IMR-90 (cell line): ENCODE data around the gene CDC37L1. TPM values are rescaled to one million over a fixed set of nuclear protein-coding genes. Genes with fewer than 3 reads are reported as not detected.

ENCODE experiments used
- ATAC-seq: fragments of 200-7000 bp; cut with Tn5 transposase; 2 replicates; pipeline ENCODE4 v1.9.1; 2020; ENCODE audit warnings: low read depth, mild to moderate bottlenecking, moderate library complexity
- BruUV-seq: library from RNA; stranded (reverse); fragments of 400-500 nt; replicated peaks from 2 replicates; lab custom pipeline; 2021; lab: Mats Ljungman, UMichigan
- CTCF ChIA-PET: fragments of 300-600 bp; formaldehyde crosslinking; extraction: SDS; loops from one replicate; lab custom pipeline; 2021; ENCODE audit warnings: antibody characterized with exemption; lab: Yijun Ruan, JAX
- POLR2A ChIA-PET: fragments of 300-600 bp; sonication (Branson Sonifier 250); formaldehyde crosslinking; loops from one replicate; lab custom pipeline; 2022; ENCODE audit warnings: antibody characterized with exemption; ENCODE audit not compliant: unreplicated experiment; lab: Charles Lee
- DNase-seq: peaks from one replicate; pipeline ENCODE4 v3.0.0; 2013
- H2AFZ ChIP-seq: replicated peaks from 2 replicates; pipeline ENCODE3; 2013; ENCODE audit warnings: low read length, mild to moderate bottlenecking; ENCODE audit not compliant: poor library complexity
- H2AK5ac ChIP-seq: 2 replicates; pipeline ENCODE4 v1.6.1; 2013; ENCODE audit warnings: low read depth, low read length, inconsistent platforms
- H2AK9ac ChIP-seq: replicated peaks from 2 replicates; pipeline ENCODE3; 2013; ENCODE audit warnings: mild to moderate bottlenecking, low read depth, low read length, moderate library complexity; ENCODE audit not compliant: poor library complexity
- H2BK120ac ChIP-seq: 2 replicates; pipeline ENCODE4 v1.6.1; 2013; ENCODE audit warnings: low read depth, low read length, inconsistent platforms
- H2BK15ac ChIP-seq: 3 replicates; pipeline ENCODE4 v1.6.1; 2013; ENCODE audit warnings: low read depth, low read length, inconsistent platforms
- H2BK20ac ChIP-seq: 2 replicates; pipeline ENCODE4 v1.6.1; 2013; ENCODE audit warnings: low read depth, mild to moderate bottlenecking, inconsistent platforms, low read length, moderate library complexity
- H2BK5ac ChIP-seq: 2 replicates; pipeline ENCODE4 v1.6.1; 2013; ENCODE audit warnings: mild to moderate bottlenecking, low read depth, low read length, inconsistent platforms; ENCODE audit not compliant: poor library complexity, severe bottlenecking
- H3K14ac ChIP-seq: replicated peaks from 2 replicates; pipeline ENCODE4 v1.6.1; 2013; ENCODE audit warnings: low read depth, low read length, inconsistent platforms
- H3K18ac ChIP-seq: 2 replicates; pipeline ENCODE4 v1.6.1; 2013; ENCODE audit warnings: low read depth, low read length, control low read depth
- H3K23ac ChIP-seq: 2 replicates; pipeline ENCODE4 v1.6.1; 2013; ENCODE audit warnings: low read depth, low read length, inconsistent platforms
- H3K27ac ChIP-seq: 2 replicates; pipeline ENCODE4 v1.5.1; 2013; ENCODE audit warnings: mild to moderate bottlenecking, control low read depth, low read length; ENCODE audit not compliant: insufficient read depth
- H3K27me3 ChIP-seq: 2 replicates; pipeline ENCODE4 v1.6.1; 2013; ENCODE audit warnings: low read length; ENCODE audit not compliant: control insufficient read depth, insufficient read depth
- H3K36me3 ChIP-seq: 2 replicates; pipeline ENCODE4 v1.6.1; 2013; ENCODE audit warnings: low read length, mixed read lengths; ENCODE audit not compliant: control insufficient read depth, insufficient read depth
- H3K4ac ChIP-seq: 2 replicates; pipeline ENCODE4 v1.6.1; 2013; ENCODE audit warnings: low read depth, low read length, inconsistent platforms
- H3K4me1 ChIP-seq: 2 replicates; pipeline ENCODE4 v1.6.1; 2013; ENCODE audit warnings: low read length, mixed read lengths; ENCODE audit not compliant: control insufficient read depth, insufficient read depth
- H3K4me2 ChIP-seq: 2 replicates; pipeline ENCODE4 v1.6.1; 2013; ENCODE audit warnings: low read depth, mild to moderate bottlenecking, control low read depth, low read length, moderate library complexity
- H3K4me3 ChIP-seq: 2 replicates; pipeline ENCODE4 v1.5.1; 2013; ENCODE audit warnings: low read depth, mild to moderate bottlenecking, control low read depth, low read length, moderate library complexity; ENCODE audit not compliant: insufficient read depth
- H3K56ac ChIP-seq: 2 replicates; pipeline ENCODE4 v1.6.1; 2013; ENCODE audit warnings: low read length, inconsistent platforms; ENCODE audit not compliant: insufficient read depth; ENCODE audit errors: extremely low read depth
- H3K79me1 ChIP-seq, 2 experiments: 2 replicates each; pipeline ENCODE4 v1.6.1; 2013; ENCODE audit warnings: low read length in 2 of 2, inconsistent platforms in 1 of 2, low read depth in 1 of 2
- H3K9ac ChIP-seq: 2 replicates; pipeline ENCODE4 v1.6.1; 2013; ENCODE audit warnings: low read depth, low read length, control low read depth
- H3K9me1 ChIP-seq: 2 replicates; pipeline ENCODE4 v1.6.1; 2013; ENCODE audit warnings: low read length, inconsistent platforms; ENCODE audit not compliant: insufficient read depth
- H3K9me3 ChIP-seq: 2 replicates; pipeline ENCODE4 v1.6.1; 2013; ENCODE audit warnings: low read length; ENCODE audit not compliant: control insufficient read depth, insufficient read depth
- H4K20me1 ChIP-seq: 2 replicates; pipeline ENCODE4 v1.6.1; 2013; ENCODE audit warnings: low read length, inconsistent platforms; ENCODE audit not compliant: insufficient read depth
- H4K5ac ChIP-seq: 2 replicates; pipeline ENCODE4 v1.6.1; 2013; ENCODE audit warnings: mild to moderate bottlenecking, low read depth, low read length, control low read depth
- H4K8ac ChIP-seq, 2 experiments: 2 replicates each; pipeline ENCODE4 v1.6.1; 2013; ENCODE audit warnings: low read depth in 2 of 2, low read length in 2 of 2, control low read depth in 1 of 2, inconsistent platforms in 1 of 2
- H4K91ac ChIP-seq: 2 replicates; pipeline ENCODE4 v1.6.1; 2013; ENCODE audit warnings: low read depth, low read length, inconsistent platforms; ENCODE audit not compliant: insufficient read depth
- BHLHE40 ChIP-seq: fragments of 150-350 bp; IDR thresholded peaks from 2 replicates; pipeline ENCODE4 v1.6.1; 2016; ENCODE audit warnings: mild to moderate bottlenecking, low read depth, low read length
- CEBPB ChIP-seq: IDR thresholded peaks from 2 replicates; pipeline ENCODE4 v1.6.1; 2012; ENCODE audit warnings: low read depth, low read length, improper control_type of control experiment
- CHD1 ChIP-seq: IDR thresholded peaks from 2 replicates; pipeline ENCODE4 v1.6.1; 2012; ENCODE audit warnings: low read depth, low read length, improper control_type of control experiment
- FOS ChIP-seq: fragments of 150-350 bp; IDR thresholded peaks from 2 replicates; pipeline ENCODE4 v1.6.1; 2016; ENCODE audit warnings: low read depth, low read length
- MAFK ChIP-seq: IDR thresholded peaks from 2 replicates; pipeline ENCODE4 v1.6.1; 2012; ENCODE audit warnings: low read depth, low read length, improper control_type of control experiment
- MAZ ChIP-seq: IDR thresholded peaks from 2 replicates; pipeline ENCODE4 v1.6.1; 2012; ENCODE audit warnings: low read depth, mild to moderate bottlenecking, low read length, improper control_type of control experiment, moderate library complexity, borderline replicate concordance
- MXI1 ChIP-seq: IDR thresholded peaks from 2 replicates; pipeline ENCODE4 v1.6.1; 2012; ENCODE audit warnings: low read depth, mild to moderate bottlenecking, low read length, moderate library complexity, borderline replicate concordance
- NFE2L2 ChIP-seq: fragments of 150-350 bp; IDR thresholded peaks from 2 replicates; pipeline ENCODE4 v1.6.1; 2016; ENCODE audit warnings: low read depth, mild to moderate bottlenecking, low read length
- POLR2A ChIP-seq: IDR thresholded peaks from 2 replicates; pipeline ENCODE4 v1.6.1; 2012; ENCODE audit warnings: mild to moderate bottlenecking, low read depth, low read length
- RAD21 ChIP-seq: IDR thresholded peaks from 2 replicates; pipeline ENCODE4 v1.6.1; 2012; ENCODE audit warnings: low read length, improper control_type of control experiment
- RCOR1 ChIP-seq: IDR thresholded peaks from 2 replicates; pipeline ENCODE4 v1.6.1; 2012; ENCODE audit warnings: mild to moderate bottlenecking, low read length, improper control_type of control experiment; ENCODE audit not compliant: insufficient replicate concordance
- RFX5 ChIP-seq: IDR thresholded peaks from 2 replicates; pipeline ENCODE4 v1.8.0; 2012; ENCODE audit warnings: low read depth, mild to moderate bottlenecking, low read length, moderate library complexity
- SMC3 ChIP-seq: fragments of 150-350 bp; IDR thresholded peaks from 2 replicates; pipeline ENCODE4 v1.6.1; 2016; ENCODE audit warnings: low read depth, mild to moderate bottlenecking, antibody characterized with exemption, low read length, moderate library complexity
- WGBS, 2 experiments: methylation state at CpG; one replicate each; pipeline versions ENCODE4 v1.1.5 to v1.1.7; 2013; ENCODE audit warnings: missing lambda C conversion rate in 2 of 2; ENCODE audit not compliant: insufficient read length in 1 of 2; ENCODE audit errors: extremely low coverage in 2 of 2; 5-methylcytosine and 5-hydroxymethylcytosine counted together
- dilution Hi-C: fragments of 300-500 bp; cut with HindIII; formaldehyde crosslinking; loops from one replicate; pipeline ENCODE4 v1.14.3; 2018; ENCODE audit warnings: low sequenced_read_pairs; ENCODE audit not compliant: unreplicated experiment
- in situ Hi-C: fragments of 300-500 bp; cut with MboI; formaldehyde crosslinking; loops from 3 replicates; pipeline ENCODE4 v1.14.3; 2019; ENCODE audit warnings: low sequenced_read_pairs, inconsistent platforms, mixed read lengths
- intact Hi-C: fragments of 100-400 bp; cut with micrococcal nuclease; formaldehyde crosslinking; loops from 2 replicates; pipeline ENCODE4 v1.10.0; 2022
- polyA plus RNA-seq, 3 experiments: library from polyadenylated mRNA; depleted of rRNA; stranded (reverse); fragments of >200 nt; gene quantifications; 2 replicates each; pipeline ENCODE4 v1.2.3, GENCODE V29; 2012; ENCODE audit warnings: low replicate concordance in 1 of 3
- total RNA-seq: library from RNA; depleted of rRNA; stranded (reverse); fragments of >200 nt; gene quantifications from 2 replicates; pipeline ENCODE4 v1.2.3, GENCODE V29; 2012
- TF ChIP-seq, protein P1 (sequence below): fragments of 150-350 bp; IDR thresholded peaks from 2 replicates; pipeline ENCODE4 v1.6.1; 2017; ENCODE audit warnings: mild to moderate bottlenecking, antibody characterized with exemption, low read length, low read depth
- TF ChIP-seq, protein P2 (sequence below): conservative IDR thresholded peaks from 2 replicates; pipeline ENCODE4 v1.5.1; 2012; ENCODE audit warnings: mild to moderate bottlenecking, low read depth, low read length, improper control_type of control experiment
- TF ChIP-seq, protein P3 (sequence below): fragments of 150-350 bp; IDR thresholded peaks from 2 replicates; pipeline ENCODE4 v1.6.1; 2016; ENCODE audit warnings: low read depth, mild to moderate bottlenecking, low read length, moderate library complexity, borderline replicate concordance

The CDC37L1 gene
- total and polyA plus RNA-seq, 2 of the 4 experiments (the other 2 are of a cell fraction) = 6.6 to 7.3 TPM

DNA sequence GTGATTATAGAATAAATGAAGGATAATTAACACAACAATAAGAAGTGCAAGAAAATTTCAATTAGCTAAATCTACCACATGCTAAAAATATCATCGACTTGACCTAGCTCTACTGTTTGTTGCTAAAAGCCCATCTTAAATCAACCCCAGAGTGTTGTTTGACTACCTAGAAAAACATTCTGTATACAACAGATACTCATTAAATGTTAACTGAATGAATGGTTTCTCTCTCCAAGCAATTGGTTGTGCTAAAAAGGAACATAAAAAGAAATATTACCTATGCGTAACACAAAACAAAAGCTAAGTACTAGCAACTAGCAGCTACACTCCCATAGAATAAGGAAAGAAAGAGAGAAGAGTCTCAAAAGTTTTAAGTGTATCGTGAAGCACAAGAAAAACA is 22.7 kb upstream of the CDC37L1 start:
- no peaks in the 10 kb centered on the region for H4K20me1 ChIP-seq
- no peaks in the 10 kb centered on the region for H3K9me3 ChIP-seq
- DNase-seq = no peak
- no peaks in the 10 kb centered on the region for H3K79me1 ChIP-seq
- no peak for ATAC-seq
- H4K91ac ChIP-seq = no peak overlapping the region
- H3K9ac ChIP-seq = no peak overlapping the region
- TF ChIP-seq NFE2L2 (no peak), SMC3 (no peak), MAZ (no peak), FOS (no peak), CHD1 (no peak), CEBPB (no peak), RAD21 (no peak), RFX5 (no peak), BHLHE40 (no peak), MXI1 (no peak), POLR2A (no peak), RCOR1 (no peak), MAFK (no peak)
- TF ChIP-seq, protein P1, sequence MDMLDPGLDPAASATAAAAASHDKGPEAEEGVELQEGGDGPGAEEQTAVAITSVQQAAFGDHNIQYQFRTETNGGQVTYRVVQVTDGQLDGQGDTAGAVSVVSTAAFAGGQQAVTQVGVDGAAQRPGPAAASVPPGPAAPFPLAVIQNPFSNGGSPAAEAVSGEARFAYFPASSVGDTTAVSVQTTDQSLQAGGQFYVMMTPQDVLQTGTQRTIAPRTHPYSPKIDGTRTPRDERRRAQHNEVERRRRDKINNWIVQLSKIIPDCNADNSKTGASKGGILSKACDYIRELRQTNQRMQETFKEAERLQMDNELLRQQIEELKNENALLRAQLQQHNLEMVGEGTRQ = no peak
- TF ChIP-seq, protein P2, sequence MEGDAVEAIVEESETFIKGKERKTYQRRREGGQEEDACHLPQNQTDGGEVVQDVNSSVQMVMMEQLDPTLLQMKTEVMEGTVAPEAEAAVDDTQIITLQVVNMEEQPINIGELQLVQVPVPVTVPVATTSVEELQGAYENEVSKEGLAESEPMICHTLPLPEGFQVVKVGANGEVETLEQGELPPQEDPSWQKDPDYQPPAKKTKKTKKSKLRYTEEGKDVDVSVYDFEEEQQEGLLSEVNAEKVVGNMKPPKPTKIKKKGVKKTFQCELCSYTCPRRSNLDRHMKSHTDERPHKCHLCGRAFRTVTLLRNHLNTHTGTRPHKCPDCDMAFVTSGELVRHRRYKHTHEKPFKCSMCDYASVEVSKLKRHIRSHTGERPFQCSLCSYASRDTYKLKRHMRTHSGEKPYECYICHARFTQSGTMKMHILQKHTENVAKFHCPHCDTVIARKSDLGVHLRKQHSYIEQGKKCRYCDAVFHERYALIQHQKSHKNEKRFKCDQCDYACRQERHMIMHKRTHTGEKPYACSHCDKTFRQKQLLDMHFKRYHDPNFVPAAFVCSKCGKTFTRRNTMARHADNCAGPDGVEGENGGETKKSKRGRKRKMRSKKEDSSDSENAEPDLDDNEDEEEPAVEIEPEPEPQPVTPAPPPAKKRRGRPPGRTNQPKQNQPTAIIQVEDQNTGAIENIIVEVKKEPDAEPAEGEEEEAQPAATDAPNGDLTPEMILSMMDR = no peak
- TF ChIP-seq, protein P3, sequence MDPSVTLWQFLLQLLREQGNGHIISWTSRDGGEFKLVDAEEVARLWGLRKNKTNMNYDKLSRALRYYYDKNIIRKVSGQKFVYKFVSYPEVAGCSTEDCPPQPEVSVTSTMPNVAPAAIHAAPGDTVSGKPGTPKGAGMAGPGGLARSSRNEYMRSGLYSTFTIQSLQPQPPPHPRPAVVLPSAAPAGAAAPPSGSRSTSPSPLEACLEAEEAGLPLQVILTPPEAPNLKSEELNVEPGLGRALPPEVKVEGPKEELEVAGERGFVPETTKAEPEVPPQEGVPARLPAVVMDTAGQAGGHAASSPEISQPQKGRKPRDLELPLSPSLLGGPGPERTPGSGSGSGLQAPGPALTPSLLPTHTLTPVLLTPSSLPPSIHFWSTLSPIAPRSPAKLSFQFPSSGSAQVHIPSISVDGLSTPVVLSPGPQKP = no peak
- H2AK5ac ChIP-seq = no peak overlapping the region
- no peak overlapping the region for H2BK120ac ChIP-seq
- H4K8ac ChIP-seq = no peak overlapping the region
- no peak overlapping the region for H2AK9ac ChIP-seq
- dilution Hi-C loops (no loop called here), in situ Hi-C loops (loop anchor here (10.0 kb wide), 1 partner anchor 262 kb away; no protein-coding TSS in a partner anchor), intact Hi-C loops (no loop called here)
- H3K4ac ChIP-seq = no peak overlapping the region
- H3K27ac ChIP-seq = no peak overlapping the region
- BruUV-seq = no TSS peak
- H3K4me1 ChIP-seq = no peaks in the 10 kb centered on the region
- H2BK20ac ChIP-seq = no peak overlapping the region
- no peak overlapping the region for H4K5ac ChIP-seq
- no peak overlapping the region for H3K56ac ChIP-seq
- no peaks in the 10 kb centered on the region; the same call in 1 of the 2 replicates for H3K27me3 ChIP-seq
- H3K18ac ChIP-seq = no peak overlapping the region
- ChIA-PET POLR2A (no interaction called here), CTCF (interaction anchor here (0.7 kb wide), 1 partner anchor 732 kb away, joined by 4 read pairs; no protein-coding TSS in a partner anchor)
- H3K4me3 ChIP-seq = no peak overlapping the region
- no peak overlapping the region for H2BK15ac ChIP-seq
- no peak overlapping the region for H3K23ac ChIP-seq
- H3K9me1 ChIP-seq = no peaks in the 10 kb centered on the region
- H2BK5ac ChIP-seq = no peak overlapping the region
- no CpG with 5 or more reads among the region's 3 CpGs for WGBS, 2 experiments
- H3K4me2 ChIP-seq = no peak overlapping the region
- H3K36me3 ChIP-seq = no peaks in the 10 kb centered on the region
- no peak overlapping the region for H2AFZ ChIP-seq
- H3K14ac ChIP-seq = no peak overlapping the region
